Sigmoid colon (tissue), 4 donors: ENCODE data around the gene TRUB1.

ENCODE experiments used
- CTCF ChIP-seq, 4 experiments: fragments of 450-650 bp in 3 of 4; fragments of 200-600 bp in 1 of 4; IDR thresholded peaks; one replicate each; pipeline ENCODE4 v1.5.1; 2016 to 2019; ENCODE audit warnings: antibody characterized with exemption in 4 of 4, mild to moderate bottlenecking in 3 of 4, moderate library complexity in 2 of 4
- EP300 ChIP-seq, 4 donors: sonication (generic); formaldehyde crosslinking; IDR thresholded peaks; one replicate each; pipeline ENCODE4 v1.6.1; 2017; ENCODE audit warnings: antibody characterized with exemption in 4 of 4
- POLR2A ChIP-seq, 2 donors: fragments of 450-650 bp; IDR thresholded peaks; one replicate each; pipeline ENCODE4 v1.6.1; 2016; ENCODE audit warnings: antibody characterized with exemption in 2 of 2, mild to moderate bottlenecking in 2 of 2, moderate library complexity in 2 of 2
- POLR2AphosphoS5 ChIP-seq, 4 donors: sonication (generic); formaldehyde crosslinking; IDR thresholded peaks; one replicate each; pipeline ENCODE4 v1.6.1; 2017; ENCODE audit warnings: antibody characterized with exemption in 4 of 4

GRCh38 chr10:114900658-114901057 is 37.3 kb upstream of the TRUB1 start:
- TF ChIP-seq CTCF (IDR thresholded peaks at IDR 0.05), result no peak
- no peak for TF ChIP-seq POLR2AphosphoS5 (IDR thresholded peaks at IDR 0.05)
- no peak for TF ChIP-seq EP300 (IDR thresholded peaks at IDR 0.05)
- no peak for TF ChIP-seq POLR2A (IDR thresholded peaks at IDR 0.05)
